HG03342 (cell line): ENCODE results near the gene TBL2.
A peak's percentile ranks its signal among the peaks of the same experiment; 100 is the strongest.
"Not testable (repeated sequence)": the region's sequence is repeated elsewhere in the genome, so short reads cannot be mapped to it uniquely, and the experiment has no call there.

Experiments
- ATAC-seq: cut with Tn5 transposase; IDR thresholded peaks from one replicate; pipeline ENCODE4 v1.9.1; 2021; ENCODE audit warnings: mild to moderate bottlenecking, moderate library complexity; ENCODE audit not compliant: unreplicated experiment

TBL2 gene, protein sequence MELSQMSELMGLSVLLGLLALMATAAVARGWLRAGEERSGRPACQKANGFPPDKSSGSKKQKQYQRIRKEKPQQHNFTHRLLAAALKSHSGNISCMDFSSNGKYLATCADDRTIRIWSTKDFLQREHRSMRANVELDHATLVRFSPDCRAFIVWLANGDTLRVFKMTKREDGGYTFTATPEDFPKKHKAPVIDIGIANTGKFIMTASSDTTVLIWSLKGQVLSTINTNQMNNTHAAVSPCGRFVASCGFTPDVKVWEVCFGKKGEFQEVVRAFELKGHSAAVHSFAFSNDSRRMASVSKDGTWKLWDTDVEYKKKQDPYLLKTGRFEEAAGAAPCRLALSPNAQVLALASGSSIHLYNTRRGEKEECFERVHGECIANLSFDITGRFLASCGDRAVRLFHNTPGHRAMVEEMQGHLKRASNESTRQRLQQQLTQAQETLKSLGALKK

DNA sequence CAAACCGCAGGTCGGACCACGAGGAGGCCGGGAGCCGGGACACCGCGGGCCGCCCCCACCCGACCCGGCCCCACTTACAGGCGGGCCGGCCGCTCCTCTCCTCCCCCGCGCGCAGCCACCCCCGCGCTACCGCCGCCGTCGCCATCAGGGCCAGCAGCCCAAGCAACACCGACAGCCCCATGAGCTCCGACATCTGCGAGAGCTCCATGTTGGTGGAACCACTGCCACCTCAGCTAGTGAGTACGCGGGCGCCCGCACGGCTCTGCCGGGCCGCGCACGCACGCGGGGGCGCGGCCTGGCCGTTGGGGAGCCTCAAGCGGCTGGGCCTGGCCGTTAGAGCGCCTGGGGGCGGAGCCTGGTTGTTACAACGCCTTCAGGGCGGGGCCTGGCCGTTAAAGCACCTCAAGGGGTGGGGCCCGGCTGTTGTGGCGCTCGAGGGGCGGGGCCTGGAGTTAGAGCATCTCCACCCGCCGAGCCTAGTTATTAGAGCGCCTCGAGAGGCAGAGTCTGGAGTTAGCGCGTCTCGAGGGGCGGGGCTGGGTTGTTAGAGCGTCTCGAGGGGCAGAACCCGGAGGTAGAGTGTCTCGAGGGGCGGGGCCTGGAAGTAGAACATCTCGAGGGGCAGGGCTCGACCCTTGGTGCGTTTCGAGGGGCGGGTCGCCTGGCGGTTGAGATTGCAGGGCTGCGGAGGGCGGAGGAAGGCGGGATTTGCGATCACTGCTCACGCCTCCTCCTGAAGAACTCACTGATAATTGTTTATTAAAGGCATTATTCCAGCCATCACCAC is at the start of gene TBL2:
Gene TBL2, minus strand, starts transcription at position 238 of the 787 bp plus-strand sequence. Its CDS starts 30 bp downstream, at position 208.
- ATAC-seq = peak; percentile 89

DNA sequence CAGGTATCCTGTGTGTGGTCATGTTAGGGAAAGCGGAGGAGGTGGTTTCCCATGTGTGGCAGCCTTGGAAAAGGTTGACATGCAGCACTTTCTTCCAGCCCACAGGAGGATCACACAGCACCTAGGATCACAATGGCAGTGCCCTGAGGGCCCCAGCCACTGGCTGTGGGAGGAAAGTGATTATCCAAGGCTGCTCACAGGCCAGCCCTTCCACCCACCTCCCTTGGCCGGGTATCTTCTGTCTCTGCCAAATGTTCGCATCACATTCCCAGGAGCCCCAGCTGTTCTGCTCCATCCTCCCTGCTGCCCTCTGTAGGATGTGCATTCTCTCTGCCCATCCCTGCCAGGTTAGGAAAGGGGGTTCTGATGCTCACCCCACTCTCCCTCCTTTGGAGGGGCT is 48.4 kb upstream of the TBL2 start:
- no peak for ATAC-seq

DNA sequence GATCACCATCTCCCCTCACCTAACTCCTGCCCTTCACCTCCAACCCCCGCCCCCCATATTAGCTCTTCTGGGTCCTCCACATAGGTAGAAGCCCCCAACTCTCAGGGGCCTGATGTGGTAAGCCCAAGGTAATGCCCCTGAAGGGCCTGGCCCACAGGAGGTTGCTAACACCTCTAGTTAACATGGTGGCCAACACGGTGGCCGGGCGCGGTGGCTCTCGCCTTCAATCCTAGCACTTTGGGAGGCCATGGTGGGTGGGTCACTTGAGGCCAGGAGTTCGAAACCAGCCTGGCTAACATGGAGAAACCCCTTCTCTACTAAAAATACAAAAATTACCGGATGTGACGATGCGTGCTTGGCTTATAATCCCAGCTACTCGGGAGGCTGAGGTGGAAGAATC is 46.9 kb upstream of the TBL2 start:
- no peak for ATAC-seq

DNA sequence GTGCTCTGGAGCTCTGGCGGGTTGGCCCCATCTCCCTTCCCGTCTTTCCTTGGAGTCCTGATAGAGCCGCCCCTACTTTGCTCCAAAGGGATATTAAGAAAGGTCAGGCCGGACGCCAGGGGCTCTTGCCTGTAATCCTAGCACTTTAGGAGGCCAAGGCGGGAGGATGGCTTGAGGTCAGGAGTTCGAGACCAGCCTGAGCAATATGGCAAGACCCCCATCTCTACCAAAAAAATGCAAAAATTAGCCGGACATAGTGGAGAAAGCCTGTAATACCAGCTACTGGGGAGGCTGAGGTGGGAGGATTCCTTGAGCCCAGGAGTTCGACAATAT is 46.3 kb upstream of the TBL2 start:
- ATAC-seq = no peak

DNA sequence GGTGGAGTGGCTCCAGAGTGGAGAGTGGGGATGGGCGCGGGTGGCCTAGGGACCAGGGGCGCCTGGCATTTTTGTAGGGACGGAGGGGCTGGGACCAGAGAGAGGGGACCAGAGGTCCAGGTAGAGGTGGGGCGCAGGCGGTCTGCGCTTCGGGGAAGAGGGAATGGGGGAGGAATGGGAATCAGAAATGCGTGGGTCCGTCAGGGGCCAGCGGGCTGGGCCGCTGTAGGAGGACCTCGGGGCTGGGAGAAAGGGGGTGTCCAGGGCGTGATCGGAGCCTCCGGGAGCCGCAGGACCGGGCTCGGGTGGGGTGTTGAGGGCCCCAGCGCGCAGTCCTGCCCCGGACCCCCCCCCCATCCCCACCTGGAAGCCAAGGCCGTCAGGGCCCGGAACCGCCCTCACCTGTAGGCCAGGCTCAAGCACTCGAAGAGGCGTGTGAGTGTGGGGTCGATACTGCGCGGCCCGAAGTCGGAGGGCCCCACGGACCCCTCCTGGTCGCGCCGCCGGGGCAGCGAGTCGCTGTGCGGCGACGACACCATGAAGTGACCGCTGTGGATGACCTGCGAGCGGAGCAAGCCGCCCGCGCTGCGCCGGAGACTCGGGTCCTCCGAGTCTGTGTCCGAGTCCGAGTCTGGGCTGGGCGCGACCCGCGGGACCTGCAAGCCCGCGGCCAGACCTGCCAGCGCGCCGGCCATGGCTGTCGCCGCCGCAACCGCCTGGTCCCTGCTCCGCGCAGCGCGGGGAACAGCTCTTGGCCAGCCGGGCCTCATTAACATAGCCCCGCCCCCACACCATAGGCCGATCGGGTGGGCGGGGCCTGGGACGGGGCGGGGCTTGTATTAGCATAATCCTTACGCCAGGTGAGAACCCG is 45.7 kb upstream of the TBL2 start, which contains the start of gene MLXIPL:
Gene MLXIPL, minus strand, starts transcription at position 725 of the 871 bp plus-strand sequence. Its CDS starts 30 bp downstream, at position 695.
- ATAC-seq = no peak

DNA sequence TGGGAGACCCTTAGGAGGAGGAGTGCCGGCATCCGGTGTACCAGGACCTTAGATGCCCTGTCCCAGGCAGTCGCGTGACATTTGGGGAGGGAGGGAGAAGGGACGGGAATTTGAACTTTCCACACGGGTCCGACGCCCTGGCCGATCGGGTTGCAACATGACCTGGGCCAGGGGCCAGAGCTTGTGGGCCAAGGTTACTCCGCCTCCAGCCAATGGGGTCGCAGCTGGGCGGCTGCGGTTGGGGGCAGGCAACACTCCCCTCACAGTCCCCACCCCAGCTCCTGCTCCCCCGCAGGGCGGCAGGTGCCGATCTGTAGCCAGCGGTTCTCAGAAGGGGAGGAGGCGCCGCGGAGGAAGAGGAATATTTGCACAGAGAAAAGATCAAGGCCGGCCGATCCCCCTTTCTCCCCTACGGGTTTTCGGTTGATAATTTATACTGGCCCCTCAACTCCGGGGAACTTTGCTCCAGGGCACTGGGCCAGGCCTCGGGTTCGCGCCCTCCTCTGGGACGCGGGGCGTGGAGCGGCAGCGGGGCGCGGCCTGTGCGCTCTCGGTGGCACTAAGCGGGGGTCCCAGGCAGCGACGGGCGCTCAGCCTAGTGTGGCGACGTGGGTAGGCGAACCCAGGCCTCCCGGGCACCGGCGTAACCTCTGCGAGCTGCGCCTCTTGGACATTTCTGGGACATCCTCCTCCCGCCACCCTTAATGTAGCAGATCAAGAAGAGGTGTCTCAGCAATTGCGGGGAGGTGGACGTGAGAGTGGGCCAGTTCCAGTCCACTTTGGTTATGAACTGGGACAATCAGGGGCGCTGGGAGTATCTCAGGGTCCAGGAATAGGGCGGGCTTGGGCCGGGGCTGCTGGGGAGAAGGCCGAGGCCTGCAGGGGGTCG is 44.8 kb upstream of the TBL2 start:
- no peak for ATAC-seq

DNA sequence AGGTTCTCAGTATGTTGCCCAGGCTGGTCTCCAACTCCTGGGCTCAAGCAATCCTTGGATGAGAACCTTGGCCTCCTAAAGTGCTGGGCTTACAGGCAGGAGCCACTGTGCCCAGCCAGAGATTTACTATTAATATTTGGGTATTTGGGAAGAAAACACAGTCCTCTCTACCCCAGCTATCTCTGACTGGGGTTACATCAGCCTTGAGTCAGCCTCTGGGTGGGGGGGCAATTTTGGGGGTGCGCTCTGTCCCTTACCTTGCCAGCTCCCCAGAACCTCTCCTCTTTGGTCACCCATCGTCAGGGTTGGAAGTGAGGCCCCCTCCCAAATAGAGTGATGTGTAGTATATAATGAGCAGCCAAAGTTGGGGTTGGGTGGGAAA is 44.1 kb upstream of the TBL2 start:
- no peak for ATAC-seq

DNA sequence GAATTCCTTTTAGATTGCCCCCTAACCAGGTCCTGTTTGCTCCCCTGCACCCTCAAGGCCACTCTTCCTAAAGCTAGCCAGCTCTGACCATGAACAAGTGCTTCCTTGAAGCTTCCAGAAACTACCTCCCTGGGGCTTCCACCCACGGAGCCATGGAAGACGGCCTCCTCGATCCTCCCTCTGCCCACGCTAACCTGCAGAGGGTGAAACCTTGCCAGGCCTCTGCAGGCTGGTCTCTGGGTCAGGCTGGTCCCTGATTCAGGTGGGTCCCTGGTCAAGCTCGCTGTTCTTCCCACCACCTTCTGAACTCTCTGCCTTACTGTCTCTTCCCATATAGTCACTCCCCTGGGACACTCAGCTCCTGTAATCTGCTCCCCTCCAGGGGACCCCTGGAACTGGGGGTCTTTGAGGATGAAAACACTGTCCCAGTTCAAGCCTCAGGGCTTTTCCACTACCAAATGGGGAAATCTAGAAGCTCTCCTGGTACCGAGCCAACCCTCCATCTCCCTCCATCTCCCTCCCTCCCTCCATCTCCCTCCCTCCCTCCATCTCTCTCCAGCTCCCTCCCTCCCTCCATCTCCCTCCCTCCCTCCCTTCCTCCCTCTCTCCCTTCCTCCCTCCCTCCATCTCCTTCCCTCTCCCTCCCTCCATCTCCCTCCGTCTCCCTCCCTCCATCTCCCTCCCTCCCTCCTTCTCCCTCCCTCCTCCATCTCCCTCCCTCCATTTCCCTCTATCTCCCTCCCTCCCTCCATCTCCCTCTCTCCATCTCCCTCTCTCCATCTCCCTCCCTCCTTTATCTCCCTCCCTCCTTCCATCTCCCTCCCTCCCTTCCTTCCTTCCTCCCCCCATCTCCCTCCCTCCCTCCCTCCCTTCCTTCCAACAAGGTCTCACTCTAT is 43.0 kb upstream of the TBL2 start:
- ATAC-seq = no peak

DNA sequence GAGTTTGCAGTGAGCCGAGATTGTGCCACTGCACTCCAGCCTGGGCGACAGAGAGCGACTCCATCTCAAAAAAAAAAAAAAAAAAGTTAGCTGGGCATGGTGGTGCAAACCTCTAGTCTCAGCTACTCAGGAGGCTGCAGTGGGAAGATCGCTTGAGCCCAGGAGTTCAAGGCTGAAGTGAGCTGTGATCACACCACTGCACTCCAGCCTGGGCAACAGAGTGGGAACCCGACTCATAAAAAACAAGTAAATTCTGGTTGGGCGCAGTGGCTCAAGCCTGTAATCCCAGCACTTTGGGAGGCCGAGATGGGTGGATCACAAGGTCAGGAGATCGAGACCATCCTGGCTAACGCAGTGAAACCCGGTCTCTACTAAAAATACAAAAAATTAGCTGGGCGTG is 41.0 kb upstream of the TBL2 start:
- not testable (repeated sequence) for ATAC-seq

DNA sequence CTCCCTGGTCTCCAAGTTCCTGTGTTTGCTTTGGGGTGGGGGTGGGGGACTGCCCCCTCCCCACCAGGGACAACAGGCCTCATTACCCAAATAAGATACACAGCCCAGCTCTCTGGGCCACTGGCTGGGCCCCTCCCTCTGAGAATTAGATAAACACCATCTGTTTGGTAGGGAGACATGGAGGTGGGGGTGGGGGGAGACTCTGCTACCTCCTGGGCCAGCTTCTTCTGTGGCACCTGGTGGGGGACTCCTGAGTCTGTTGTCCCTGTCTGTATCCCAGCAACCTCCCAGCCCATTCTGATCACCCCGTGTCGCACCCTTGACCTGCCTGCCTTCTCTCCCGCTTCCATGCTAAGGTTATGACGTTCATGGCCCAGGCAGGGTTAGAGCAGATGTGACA is 40.2 kb upstream of the TBL2 start:
- ATAC-seq = no peak

DNA sequence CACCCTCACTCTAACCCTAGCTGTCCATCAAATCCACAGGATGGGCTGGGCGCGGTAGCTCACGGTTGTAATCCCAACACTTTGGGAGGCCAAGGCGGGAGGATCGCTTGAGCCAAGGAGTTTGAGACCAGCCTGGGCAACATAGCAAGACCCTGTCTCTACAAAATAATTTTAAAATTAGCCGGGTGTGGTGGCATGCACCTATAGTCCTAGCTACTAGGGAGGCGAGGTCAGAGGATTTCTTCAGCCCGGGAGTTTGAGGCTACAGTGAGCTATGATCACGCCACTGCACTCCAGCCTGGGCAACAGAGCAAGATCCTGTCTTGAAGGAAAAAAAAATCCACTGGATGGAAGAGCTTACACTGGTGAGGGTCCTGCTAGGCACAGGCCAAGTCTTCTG is 39.1 kb upstream of the TBL2 start:
- not testable (repeated sequence) for ATAC-seq

DNA sequence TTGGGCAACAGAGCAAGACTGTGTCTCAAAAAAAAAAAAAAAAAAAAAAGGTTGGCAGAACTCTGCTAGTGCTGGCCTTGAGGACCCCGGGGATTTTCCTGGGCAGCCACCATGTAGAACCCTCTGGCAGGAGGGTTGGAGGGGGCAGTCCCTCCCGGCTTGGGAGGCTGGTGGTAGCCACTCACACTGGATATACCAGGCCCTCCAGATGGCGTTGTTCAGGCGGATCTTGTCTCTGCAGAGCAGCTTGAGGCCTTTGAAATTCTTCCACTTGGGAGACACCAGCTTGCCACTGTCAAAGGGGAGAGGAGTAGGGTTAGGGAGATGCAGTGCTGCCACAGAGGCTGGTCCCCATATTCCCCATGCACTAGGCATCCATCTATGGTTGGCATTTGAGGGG is 37.5 kb upstream of the TBL2 start:
- ATAC-seq = no peak

DNA sequence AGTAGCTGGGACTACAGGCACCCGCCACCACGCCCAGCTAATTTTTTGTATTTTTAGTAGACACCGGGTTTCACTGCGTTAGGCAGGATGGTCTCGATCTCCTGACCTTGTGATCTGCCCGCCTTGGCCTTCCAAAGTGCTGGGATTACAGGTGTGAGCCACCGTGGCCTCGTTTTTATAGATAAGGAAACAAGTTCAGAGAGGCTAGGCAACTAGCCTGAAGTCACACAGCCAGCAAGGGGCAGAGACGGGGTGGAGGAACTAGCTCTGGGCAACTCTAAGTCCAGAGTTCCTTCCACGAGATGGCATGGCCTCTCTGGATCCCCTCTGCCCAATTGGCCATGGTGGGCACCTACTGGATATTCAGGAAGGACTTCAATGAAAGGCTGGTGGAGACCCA is 36.6 kb upstream of the TBL2 start:
- ATAC-seq = not testable (repeated sequence)

DNA sequence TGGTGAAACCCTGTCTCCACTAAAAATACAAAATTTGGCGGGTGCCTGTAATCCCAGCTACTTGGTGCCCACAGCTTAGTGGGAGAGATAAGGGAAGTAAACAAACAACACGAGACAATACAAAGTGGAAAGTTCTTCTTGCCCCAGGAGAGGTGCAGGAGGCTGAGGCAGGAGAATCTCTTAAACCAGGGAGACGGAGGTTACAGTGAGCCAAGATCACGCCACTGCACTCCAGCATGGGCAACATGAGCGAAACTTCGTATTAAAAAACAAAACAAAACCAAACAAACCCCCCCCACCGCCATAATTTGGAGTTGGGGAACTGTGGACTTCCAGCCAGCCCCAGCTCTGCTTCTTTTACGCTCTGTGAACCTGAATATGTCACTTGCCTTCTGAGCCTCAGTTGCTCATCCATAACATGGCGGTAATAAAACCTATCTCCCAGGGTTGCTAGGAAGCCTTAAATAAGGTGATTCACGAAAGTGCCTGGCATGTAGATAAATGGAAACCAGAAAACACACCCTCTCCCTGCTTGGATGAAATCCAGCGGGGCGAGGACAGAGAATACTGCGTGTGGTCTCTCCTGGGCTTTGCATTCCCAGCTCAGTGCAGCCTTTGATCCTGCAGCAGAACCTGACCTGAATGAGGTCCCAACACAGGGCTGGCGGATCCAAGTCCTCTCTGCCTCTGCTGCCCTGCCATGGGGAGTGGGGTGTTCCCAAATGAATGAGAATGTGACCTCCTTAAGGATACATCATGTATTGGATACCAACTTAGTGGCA is 35.8 kb upstream of the TBL2 start:
- no peak for ATAC-seq

DNA sequence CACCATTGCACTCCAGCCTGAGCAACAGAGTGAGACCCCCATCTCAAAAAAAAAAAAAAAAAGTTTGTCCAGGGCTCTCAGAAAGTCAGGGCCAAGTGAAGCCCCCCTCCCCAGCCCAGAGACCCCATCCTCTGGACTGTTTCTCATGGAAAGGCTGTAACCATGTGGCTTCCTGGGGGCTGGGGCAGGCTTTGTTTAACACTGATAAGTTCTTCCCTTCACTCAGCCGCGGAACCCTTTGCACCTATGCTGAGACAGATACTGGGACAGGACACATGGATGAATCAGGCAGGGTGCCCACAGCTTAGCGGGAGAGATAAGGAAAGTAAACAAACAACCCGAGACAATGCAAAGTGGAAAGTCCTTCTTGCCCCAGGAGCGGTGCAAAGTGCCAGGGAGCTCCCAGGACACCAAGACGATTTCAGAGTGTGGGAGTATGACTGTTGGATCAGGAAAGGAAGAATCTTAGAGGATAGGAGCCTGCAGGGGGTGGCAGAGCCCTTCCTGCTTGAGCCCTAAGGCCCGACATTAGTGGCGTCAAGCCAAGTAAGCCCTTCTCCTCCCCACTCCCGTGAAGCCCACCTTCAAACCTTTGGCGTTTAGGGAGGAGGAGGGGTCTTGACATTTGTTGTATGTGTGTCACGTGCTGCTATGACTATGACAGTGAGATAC is 34.4 kb upstream of the TBL2 start:
- ATAC-seq = no peak

DNA sequence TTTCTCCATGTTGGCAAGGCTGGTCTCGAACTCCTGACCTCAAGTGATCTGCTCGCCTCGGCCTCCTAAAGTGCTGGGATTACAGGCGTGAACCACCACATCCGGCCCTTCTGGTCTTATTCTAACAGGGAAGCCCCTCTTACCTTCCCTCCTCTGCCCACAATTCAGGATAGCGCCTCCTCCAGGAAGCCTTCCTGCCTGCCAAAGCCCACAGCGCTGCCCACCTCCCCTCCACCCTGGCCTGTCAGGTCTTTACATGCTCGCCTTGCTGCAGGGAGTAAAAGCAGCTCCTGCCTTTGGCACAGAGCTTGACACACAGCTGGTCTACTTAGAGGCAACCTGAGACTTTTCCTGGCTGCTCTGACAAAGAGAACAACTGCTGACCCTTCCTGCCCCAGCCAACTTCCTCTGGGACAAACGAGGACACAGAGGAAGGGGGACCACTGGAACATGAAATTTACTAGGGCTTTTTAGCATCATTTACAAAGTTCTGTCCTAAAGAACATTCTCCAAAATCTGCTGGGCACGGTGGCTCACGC is 32.7 kb upstream of the TBL2 start:
- ATAC-seq = no peak

DNA sequence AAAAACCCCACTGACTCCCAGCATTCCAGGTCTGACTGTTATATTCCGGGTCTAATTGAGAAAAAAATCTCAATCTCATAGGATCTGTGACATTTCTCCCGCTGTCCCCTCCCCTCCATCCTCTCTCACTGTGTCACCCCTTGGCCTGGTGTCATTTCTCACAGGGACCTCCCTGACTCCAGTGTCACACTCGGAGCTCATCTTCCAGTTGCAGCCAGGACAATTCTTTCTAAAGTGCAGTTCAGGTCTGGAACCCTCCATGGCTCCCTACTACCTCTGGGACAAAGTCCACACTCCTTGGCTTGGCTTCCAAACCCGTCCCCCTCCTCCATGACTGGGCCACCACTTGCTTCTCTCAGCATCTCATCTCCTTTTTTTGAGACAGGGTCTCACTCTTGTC is 31.7 kb upstream of the TBL2 start:
- ATAC-seq = no peak

DNA sequence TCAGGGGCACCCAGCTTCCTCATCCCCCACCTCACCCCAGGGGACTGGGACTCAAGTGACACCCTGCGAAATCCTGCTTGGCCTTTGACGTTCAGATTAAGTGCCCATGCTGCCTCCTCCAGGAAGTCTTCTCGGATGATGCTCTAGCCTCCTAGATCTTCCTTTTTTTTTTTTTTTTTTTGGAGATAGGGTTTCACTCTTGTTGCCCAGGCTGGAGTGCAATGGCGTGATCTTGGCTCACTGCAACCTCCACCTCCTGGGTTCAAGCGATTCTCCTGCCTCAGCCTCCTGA is 29.3 kb upstream of the TBL2 start:
- ATAC-seq = not testable (repeated sequence)
